HG02642 (cell line): ENCODE measurements around the gene PLAGL2.
"Not testable (repeated sequence)": the region's sequence is repeated elsewhere in the genome, so short reads cannot be mapped to it uniquely, and the experiment has no call there.

Experiments used
- ATAC-seq: cut with Tn5 transposase; IDR thresholded peaks from one replicate; pipeline ENCODE4 v1.9.1; 2021; ENCODE audit warnings: mild to moderate bottlenecking; ENCODE audit not compliant: unreplicated experiment, poor library complexity

The PLAGL2 gene

GRCh38 chr20:32186506-32186905 lies 21.0 kb downstream of the PLAGL2 start:
- ATAC-seq = no peak

- ATAC-seq = no peak
These were observed 22.5 kb downstream of the PLAGL2 start for GRCh38 chr20:32184961-32185603.

- no peak for ATAC-seq
These were observed 23.5 kb downstream of the PLAGL2 start for GRCh38 chr20:32183947-32184635.

GRCh38 chr20:32181606-32182005 lies 25.9 kb downstream of the PLAGL2 start:
- no peak for ATAC-seq

GRCh38 chr20:32179934-32180333 lies 27.6 kb downstream of the PLAGL2 start:
- ATAC-seq = no peak

- ATAC-seq = no peak
These were observed 28.0 kb downstream of the PLAGL2 start for GRCh38 chr20:32179515-32179914.

GRCh38 chr20:32177696-32178095 lies 29.8 kb downstream of the PLAGL2 start:
- ATAC-seq = not testable (repeated sequence)

GRCh38 chr20:32168184-32168910 lies 39.2 kb downstream of the PLAGL2 start:
- no peak for ATAC-seq

- ATAC-seq = no peak
These were observed 40.0 kb downstream of the PLAGL2 start for GRCh38 chr20:32167552-32167951.

- ATAC-seq = no peak
These were observed 41.6 kb downstream of the PLAGL2 start for GRCh38 chr20:32165836-32166545.

GRCh38 chr20:32164984-32165735 lies 42.4 kb downstream of the PLAGL2 start:
- ATAC-seq = no peak

GRCh38 chr20:32163951-32164350 lies 43.6 kb downstream of the PLAGL2 start:
- ATAC-seq = no peak

- ATAC-seq = no peak
These were observed 45.2 kb downstream of the PLAGL2 start for GRCh38 chr20:32162351-32162750.

GRCh38 chr20:32160341-32160740 lies 47.2 kb downstream of the PLAGL2 start:
- ATAC-seq = no peak

- ATAC-seq = no peak
These were observed 47.7 kb downstream of the PLAGL2 start for GRCh38 chr20:32159766-32160221.

GRCh38 chr20:32158943-32159660 lies 48.4 kb downstream of the PLAGL2 start:
- no peak for ATAC-seq

- no peak for ATAC-seq
These were observed 49.2 kb downstream of the PLAGL2 start for GRCh38 chr20:32158351-32158750.

- no peak for ATAC-seq
These were observed 49.9 kb downstream of the PLAGL2 start for GRCh38 chr20:32157611-32158010.
